NCI-H2196 treated with DMSO at 0.1 percent for 48 hours (cell line): ENCODE results near the gene JAK3.

Source experiments
- DNase-seq: peaks from one replicate; lab custom pipeline; 2025; ENCODE audit not compliant: unreplicated experiment; lab: John Stamatoyannopoulos, UW

Gene JAK3

GRCh38 chr19:17841810-17842662, 5.7 kb downstream of the JAK3 start:
- DNase-seq: peak; percentile 92

- DNase-seq: no peak
These were observed 6.4 kb downstream of the JAK3 start for GRCh38 chr19:17841371-17841809.

GRCh38 chr19:17840019-17840418, 7.8 kb downstream of the JAK3 start:
- no peak for DNase-seq

DNA sequence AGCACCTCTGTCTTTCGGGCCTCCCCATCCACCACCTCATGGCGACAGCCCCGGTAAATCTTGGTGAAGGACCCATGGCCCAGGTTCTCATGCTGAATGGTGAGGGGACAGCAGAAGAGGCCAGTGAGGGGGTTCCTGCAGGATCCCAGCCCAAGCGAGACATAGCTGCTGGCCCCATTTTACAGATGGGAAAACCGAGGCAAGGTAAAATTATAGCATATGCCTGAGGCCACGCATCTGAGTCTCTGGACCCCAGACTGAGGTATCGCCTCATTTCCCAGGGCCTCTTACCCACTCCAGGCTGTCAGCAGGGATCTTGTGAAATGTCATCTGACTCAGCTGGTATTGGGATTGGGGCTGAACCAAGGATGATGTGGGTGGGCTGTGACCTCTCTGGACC, 9.8 kb downstream of the JAK3 start:
- DNase-seq: no peak

DNA sequence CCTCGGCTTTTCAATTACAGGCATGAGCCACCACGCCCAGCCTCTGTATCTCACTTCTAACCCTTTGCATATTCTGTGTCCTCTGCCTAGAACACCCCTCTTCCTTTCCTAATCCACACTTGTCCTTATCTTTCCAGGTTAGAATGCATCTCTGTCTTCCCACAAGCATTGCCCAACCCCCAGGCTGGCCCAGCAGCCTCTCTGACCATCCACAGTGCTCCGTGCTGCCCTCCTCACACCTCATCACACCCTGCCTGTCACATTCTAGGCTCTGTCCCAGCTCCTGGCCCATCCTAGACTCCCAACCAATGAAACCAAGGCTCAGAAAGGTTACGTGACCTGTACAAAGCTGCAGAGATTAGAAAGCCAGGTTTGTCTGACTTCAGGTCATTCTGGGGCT, 11.3 kb downstream of the JAK3 start:
- no peak for DNase-seq

DNA sequence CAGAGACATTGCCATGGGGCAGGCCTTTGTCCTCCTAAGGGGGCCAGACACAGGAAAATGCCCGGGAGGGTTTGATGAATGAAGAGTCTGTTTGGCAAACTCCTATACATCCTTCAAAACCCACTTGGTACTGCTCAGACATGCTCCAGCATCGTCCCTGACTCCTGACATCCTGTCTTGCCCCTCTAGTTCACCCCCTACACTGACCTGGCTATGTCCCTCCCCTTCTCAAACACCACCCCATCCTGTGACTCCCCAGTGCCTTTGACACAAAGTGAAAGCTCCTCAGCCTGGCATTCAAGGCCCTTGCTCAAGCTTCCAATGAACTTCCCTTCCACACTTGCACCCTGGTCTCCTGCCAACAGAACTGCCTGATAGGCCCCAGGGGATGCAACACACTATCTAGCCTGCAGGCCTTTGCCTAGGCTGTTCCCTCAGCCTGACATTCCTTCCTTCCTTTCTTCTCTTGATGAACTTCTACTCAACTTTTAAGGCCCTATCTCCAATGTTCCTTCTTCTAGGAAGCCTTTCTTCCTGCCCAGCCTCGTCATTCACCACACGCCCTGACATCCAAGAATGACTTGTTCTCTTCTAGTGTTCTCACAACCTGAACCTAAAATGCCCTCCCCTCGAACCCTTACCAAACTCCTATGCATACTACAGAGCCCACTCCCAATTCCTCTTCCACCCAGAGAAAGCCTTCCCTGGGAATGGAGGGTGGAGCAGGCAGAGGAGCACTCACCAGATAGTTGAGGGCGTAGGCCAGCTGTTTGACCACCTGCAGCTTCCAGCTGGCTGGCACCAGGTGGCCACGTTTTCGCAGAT, 12.4 kb downstream of the JAK3 start:
- DNase-seq: no peak

- no peak for DNase-seq
These were observed 13.2 kb downstream of the JAK3 start for GRCh38 chr19:17834350-17835181.

GRCh38 chr19:17832443-17833208, 15.2 kb downstream of the JAK3 start:
- DNase-seq: no peak

- DNase-seq: no peak
These were observed 16.3 kb downstream of the JAK3 start for GRCh38 chr19:17831419-17831888.

- DNase-seq: peak; percentile 95
These were observed 17.0 kb downstream of the JAK3 start for GRCh38 chr19:17830567-17831418.

GRCh38 chr19:17829855-17830566, 17.8 kb downstream of the JAK3 start:
- peak; percentile 82 for DNase-seq

DNA sequence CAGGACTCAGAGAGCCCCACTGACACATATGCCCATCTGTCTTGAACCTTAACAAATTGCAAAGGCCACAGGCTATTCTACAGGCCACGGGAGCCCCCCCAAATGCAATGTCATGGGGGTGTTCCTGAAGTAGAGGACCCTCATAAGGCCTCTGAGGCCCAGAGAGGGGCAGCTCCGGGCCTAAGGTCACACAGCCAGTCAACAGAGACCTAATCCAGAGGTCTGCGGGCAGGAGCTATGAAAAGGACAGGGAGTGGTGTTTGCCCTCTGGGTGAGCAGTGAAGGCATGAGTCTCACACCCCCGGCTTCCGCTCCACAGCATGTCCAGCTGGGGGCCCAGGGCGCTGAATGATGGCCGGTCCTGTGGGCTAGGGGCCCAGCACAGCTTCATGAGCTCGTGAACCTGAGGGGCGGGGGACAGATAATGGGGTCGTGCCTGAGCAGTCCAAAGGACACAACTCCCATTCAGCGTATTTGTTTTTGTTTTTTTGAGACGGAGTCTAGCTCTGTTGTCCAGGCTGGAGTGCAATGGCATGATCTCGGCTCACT, 21.2 kb downstream of the JAK3 start:
- DNase-seq: no peak

- no peak for DNase-seq
These were observed 23.4 kb downstream of the JAK3 start for GRCh38 chr19:17824339-17824738.

DNA sequence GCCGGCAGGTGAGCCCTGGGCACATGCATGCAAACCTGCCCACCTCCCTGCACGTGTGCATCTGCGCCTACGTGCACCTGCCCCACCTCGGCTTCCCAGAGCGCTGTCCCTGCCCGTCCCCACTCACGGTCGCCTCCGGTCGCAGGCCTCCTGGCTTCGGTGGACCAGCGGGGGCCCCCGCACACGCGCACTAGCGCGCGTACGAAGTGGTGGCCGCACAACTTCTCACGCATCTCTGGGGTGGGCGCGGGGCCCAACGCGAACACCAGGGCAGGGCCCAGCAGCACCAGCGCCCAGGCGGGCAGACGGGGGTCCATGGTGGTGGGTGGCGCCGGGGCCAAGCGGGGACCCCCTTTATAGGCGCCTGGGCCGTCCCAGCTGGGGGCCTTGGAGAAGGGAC, 26.6 kb downstream of the JAK3 start, which contains the start of gene INSL3:
INSL3 (minus strand) TSS at position 330 of the 400 bp plus-strand sequence; CDS start at position 317, 13 bp downstream.
- DNase-seq: no peak

DNA sequence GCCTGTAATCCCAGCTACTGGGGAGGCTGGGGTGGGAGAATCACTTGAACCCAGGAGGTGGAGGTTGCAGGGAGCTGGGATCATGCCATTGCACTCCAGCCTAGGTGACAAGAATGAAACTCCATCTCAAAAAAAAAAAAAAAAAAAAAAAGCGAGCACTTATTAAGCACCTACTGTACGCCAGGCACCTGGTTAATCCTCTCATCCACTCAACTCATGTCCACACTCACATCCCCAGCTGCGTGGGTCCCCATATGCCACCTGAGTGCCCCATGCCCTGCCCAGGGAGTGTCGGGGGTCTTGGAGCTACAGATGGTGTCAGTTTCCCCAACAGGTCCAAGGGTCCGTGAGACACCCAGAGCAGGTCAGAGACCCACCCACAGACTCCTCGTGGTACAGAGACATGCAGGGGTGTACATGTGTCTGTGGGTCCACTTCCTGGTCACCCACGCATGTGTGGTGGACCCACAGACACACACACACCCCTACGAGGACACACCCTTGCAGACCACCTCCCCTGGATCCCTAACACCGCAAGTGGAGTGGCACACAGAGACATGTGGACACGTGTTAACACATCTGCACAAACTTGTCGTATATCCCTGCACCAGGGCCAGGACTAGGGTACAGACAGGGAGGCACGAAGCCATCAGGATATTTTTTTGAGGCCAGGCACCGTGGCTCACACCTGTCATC, 30.0 kb downstream of the JAK3 start:
- DNase-seq: no peak

DNA sequence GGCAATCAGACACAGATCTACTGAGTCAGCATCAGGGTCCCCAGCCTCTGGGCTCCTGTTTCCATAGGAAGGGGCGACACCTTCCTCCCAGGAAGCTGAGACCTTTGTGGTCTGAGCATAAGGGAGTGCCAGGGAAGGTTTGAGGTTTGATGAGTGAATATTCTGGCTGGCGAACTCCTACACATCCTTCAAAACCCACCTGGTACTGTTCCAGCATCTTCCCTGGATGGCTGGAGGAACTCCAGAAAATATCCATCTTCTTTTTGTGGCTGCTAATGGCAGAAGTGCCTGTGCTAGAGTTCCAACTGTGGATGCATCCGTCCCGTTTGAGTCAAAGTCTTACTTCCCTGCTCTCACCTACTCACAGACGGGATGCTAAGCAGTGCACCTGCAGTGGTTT, 35.7 kb downstream of the JAK3 start:
- DNase-seq: no peak

- no peak for DNase-seq
These were observed 36.1 kb downstream of the JAK3 start for GRCh38 chr19:17811681-17812080.

GRCh38 chr19:17811103-17811502, 36.7 kb downstream of the JAK3 start:
- DNase-seq: no peak
